Muscle of arm (tissue), 12 donors: ENCODE measurements around the gene LST1. TPM values are rescaled to one million over a fixed set of nuclear protein-coding genes. Genes with fewer than 3 reads are reported as not detected.

Source experiments
- polyA plus RNA-seq, 12 donors: library from polyadenylated mRNA; unstranded; fragments of 120-200 nt; gene quantifications; one replicate each; pipeline ENCODE4 v1.2.1, GENCODE V29; 2013; ENCODE audit not compliant: insufficient read length in 12 of 12

The LST1 gene
- polyA plus RNA-seq, 12 donors: 3.9 to 24.6 (median 5.9) TPM; not detected in 2

Other genes starting within 250 kb of the LST1 start
- 100 to 1,000 TPM in 11 of 12 donors, not detected in 1; 106 to 262 (median 145) TPM for gene HLA-B, start 229.1 kb upstream of the LST1 start, polyA plus RNA-seq
- gene MICA, start 182.7 kb upstream of the LST1 start, polyA plus RNA-seq: 10 to 100 TPM in 2 of 12 donors, 1 to 10 TPM in 9, not detected in 1; 2.8 to 12.5 (median 7.0) TPM
- 1 to 10 TPM in 2 of 12 donors, under 1 TPM in 8, not detected in 2; 0.37 to 1.9 (median 0.78) TPM for gene MICB, start 88.1 kb upstream of the LST1 start, polyA plus RNA-seq
- gene MCCD1, start 57.3 kb upstream of the LST1 start, polyA plus RNA-seq: not detected
- 100 to 1,000 TPM in 11 of 12 donors, not detected in 1; 312 to 457 (median 352) TPM for gene DDX39B, start 44.3 kb upstream of the LST1 start, polyA plus RNA-seq
- 1 to 10 TPM in 10 of 12 donors, not detected in 2; 3.3 to 6.6 (median 4.1) TPM for gene ATP6V1G2, start 39.7 kb upstream of the LST1 start, polyA plus RNA-seq
- gene NFKBIL1, start 38.7 kb upstream of the LST1 start, polyA plus RNA-seq: 10 to 100 TPM in 11 of 12 donors, not detected in 1; 11.4 to 23.7 (median 14.1) TPM
- 1 to 10 TPM in 1 of 12 donors, under 1 TPM in 5, not detected in 6; 0.13 to 2.6 (median 0.33) TPM for gene LTA, start 14.0 kb upstream of the LST1 start, polyA plus RNA-seq
- 1 to 10 TPM in 1 of 12 donors, under 1 TPM in 8, not detected in 3; 0.11 to 1.5 (median 0.33) TPM for gene TNF, start 10.7 kb upstream of the LST1 start, polyA plus RNA-seq
- gene LTB, start 3.9 kb upstream of the LST1 start, polyA plus RNA-seq: 10 to 100 TPM in 1 of 12 donors, 1 to 10 TPM in 7, under 1 TPM in 2, not detected in 2; 0.57 to 23.4 (median 1.3) TPM
- gene NCR3, start 6.7 kb downstream of the LST1 start, polyA plus RNA-seq: under 1 TPM in 6 of 12 donors, not detected in 6; 0.22 to 0.63 (median 0.25) TPM
- 10 to 100 TPM in 11 of 12 donors, not detected in 1; 12.8 to 39.9 (median 18.8) TPM for gene AIF1, start 29.0 kb downstream of the LST1 start, polyA plus RNA-seq
- 100 to 1,000 TPM; 104 to 352 (median 123) TPM for gene PRRC2A, start 34.4 kb downstream of the LST1 start, polyA plus RNA-seq
- gene BAG6, start 66.4 kb downstream of the LST1 start, polyA plus RNA-seq: 100 to 1,000 TPM in 11 of 12 donors, not detected in 1; 153 to 248 (median 195) TPM
- gene APOM, start 69.6 kb downstream of the LST1 start, polyA plus RNA-seq: 1 to 10 TPM in 10 of 12 donors, not detected in 2; 3.4 to 9.7 (median 4.8) TPM
- gene C6orf47, start 74.5 kb downstream of the LST1 start, polyA plus RNA-seq: 10 to 100 TPM in 11 of 12 donors, not detected in 1; 10.9 to 15.8 (median 12.5) TPM
- 10 to 100 TPM in 11 of 12 donors, not detected in 1; 12.1 to 25.8 (median 13.5) TPM for gene GPANK1, start 78.7 kb downstream of the LST1 start, polyA plus RNA-seq
- 100 to 1,000 TPM in 11 of 12 donors, not detected in 1; 121 to 202 (median 144) TPM for gene CSNK2B, start 79.8 kb downstream of the LST1 start, polyA plus RNA-seq
- gene LY6G5B, start 83.7 kb downstream of the LST1 start, polyA plus RNA-seq: 10 to 100 TPM in 9 of 12 donors, 1 to 10 TPM in 2, not detected in 1; 6.1 to 27.9 (median 14.2) TPM
- gene LY6G5C, start 94.8 kb downstream of the LST1 start, polyA plus RNA-seq: 1 to 10 TPM in 10 of 12 donors, not detected in 2; 1.2 to 6.4 (median 3.2) TPM
- 10 to 100 TPM in 11 of 12 donors, not detected in 1; 35.4 to 54.1 (median 43.1) TPM for gene ABHD16A, start 117.0 kb downstream of the LST1 start, polyA plus RNA-seq
- gene LY6G6F, start 120.6 kb downstream of the LST1 start, polyA plus RNA-seq: under 1 TPM in 1 of 12 donors, not detected in 11; 0.27 TPM
- 1 to 10 TPM in 1 of 12 donors, under 1 TPM in 5, not detected in 6; 0.50 to 1.1 (median 0.75) TPM for gene LY6G6D, start 129.1 kb downstream of the LST1 start, polyA plus RNA-seq
- 1 to 10 TPM in 3 of 12 donors, under 1 TPM in 4, not detected in 5; 0.28 to 6.6 (median 0.63) TPM for gene LY6G6C, start 135.5 kb downstream of the LST1 start, polyA plus RNA-seq
- gene MPIG6B, start 137.1 kb downstream of the LST1 start, polyA plus RNA-seq: 1 to 10 TPM in 2 of 12 donors, under 1 TPM in 8, not detected in 2; 0.49 to 1.7 (median 0.63) TPM
- 100 to 1,000 TPM in 8 of 12 donors, 10 to 100 TPM in 3, not detected in 1; 89.7 to 152 (median 108) TPM for gene DDAH2, start 143.0 kb downstream of the LST1 start, polyA plus RNA-seq
- 100 to 1,000 TPM in 11 of 12 donors, not detected in 1; 100 to 194 (median 129) TPM for gene CLIC1, start 150.3 kb downstream of the LST1 start, polyA plus RNA-seq
- 10 to 100 TPM in 6 of 12 donors, 1 to 10 TPM in 5, not detected in 1; 7.4 to 32.2 (median 13.8) TPM for gene MSH5, start 153.7 kb downstream of the LST1 start, polyA plus RNA-seq
- gene SAPCD1, start 176.4 kb downstream of the LST1 start, polyA plus RNA-seq: 10 to 100 TPM in 1 of 12 donors, 1 to 10 TPM in 9, not detected in 2; 1.6 to 10.7 (median 2.4) TPM
- 1 to 10 TPM in 10 of 12 donors, not detected in 2; 1.1 to 4.1 (median 2.1) TPM for gene VWA7, start 191.1 kb downstream of the LST1 start, polyA plus RNA-seq
- gene VARS1, start 209.5 kb downstream of the LST1 start, polyA plus RNA-seq: 10 to 100 TPM in 11 of 12 donors, not detected in 1; 38.6 to 60.8 (median 45.0) TPM
- 10 to 100 TPM in 11 of 12 donors, not detected in 1; 47.5 to 67.9 (median 58.6) TPM for gene LSM2, start 220.7 kb downstream of the LST1 start, polyA plus RNA-seq
- gene HSPA1L, start 229.0 kb downstream of the LST1 start, polyA plus RNA-seq: 1 to 10 TPM in 10 of 12 donors, not detected in 2; 3.6 to 5.5 (median 4.5) TPM
- 100 to 1,000 TPM in 1 of 12 donors, 10 to 100 TPM in 10, not detected in 1; 47.4 to 110 (median 62.3) TPM for gene HSPA1A, start 229.3 kb downstream of the LST1 start, polyA plus RNA-seq
- gene HSPA1B, start 241.5 kb downstream of the LST1 start, polyA plus RNA-seq: 1,000 to 10,000 TPM in 1 of 12 donors, 100 to 1,000 TPM in 2, 10 to 100 TPM in 9; 28.3 to 1,034 (median 49.7) TPM